Loucy (cell line): Measurements from ENCODE around the gene UNC45A.

Experiments
- H2AFZ ChIP-seq: fragments of 200-600 bp; sonication (generic); 2 replicates; pipeline ENCODE4 v1.6.0; 2016; ENCODE audit warnings: antibody characterized with exemption, mild to moderate bottlenecking, low read length, moderate library complexity
- H3F3A ChIP-seq: fragments of 200-600 bp; 2 replicates; pipeline ENCODE4 v1.6.0; 2016; ENCODE audit warnings: antibody characterized with exemption, low read depth, mild to moderate bottlenecking
- H3K27me3 ChIP-seq: fragments of 200-600 bp; sonication (generic); 2 replicates; pipeline ENCODE4 v1.6.1; 2014; ENCODE audit warnings: low read length, mild to moderate bottlenecking; ENCODE audit not compliant: insufficient read depth, poor library complexity, severe bottlenecking
- H3K36me3 ChIP-seq: fragments of 200-600 bp; sonication (generic); 2 replicates; pipeline ENCODE4 v1.6.1; 2016; ENCODE audit warnings: low read length; ENCODE audit not compliant: insufficient read depth
- H3K4me1 ChIP-seq: fragments of 200-600 bp; sonication (generic); 2 replicates; pipeline ENCODE4 v1.5.1; 2014; ENCODE audit warnings: low read length, mild to moderate bottlenecking; ENCODE audit not compliant: insufficient read depth, poor library complexity, severe bottlenecking
- H3K4me2 ChIP-seq: fragments of 200-600 bp; sonication (generic); 2 replicates; pipeline ENCODE4 v1.6.0; 2014; ENCODE audit warnings: antibody characterized with exemption, low read length, low read depth, mild to moderate bottlenecking; ENCODE audit not compliant: poor library complexity, severe bottlenecking
- H3K4me3 ChIP-seq: fragments of 200-600 bp; sonication (generic); 2 replicates; pipeline ENCODE4 v1.5.1; 2014; ENCODE audit warnings: low read length, mild to moderate bottlenecking, mixed read lengths; ENCODE audit not compliant: poor library complexity, severe bottlenecking
- H3K79me2 ChIP-seq: fragments of 200-600 bp; sonication (generic); 2 replicates; pipeline ENCODE4 v1.6.1; 2014; ENCODE audit warnings: low read length; ENCODE audit not compliant: insufficient read depth
- H3K9ac ChIP-seq: fragments of 200-600 bp; sonication (generic); 2 replicates; pipeline ENCODE4 v1.6.0; 2014; ENCODE audit warnings: mild to moderate bottlenecking, low read depth, low read length, moderate library complexity; ENCODE audit not compliant: poor library complexity, severe bottlenecking
- H3K9me2 ChIP-seq: fragments of 200-600 bp; sonication (generic); replicated peaks from 2 replicates; pipeline ENCODE4 v1.6.1; 2016; ENCODE audit warnings: low read depth, low read length, mixed read lengths
- H3K9me3 ChIP-seq: fragments of 200-600 bp; sonication (generic); 2 replicates; pipeline ENCODE4 v1.6.1; 2014; ENCODE audit warnings: mild to moderate bottlenecking, antibody characterized with exemption, low read length, low read depth; ENCODE audit not compliant: insufficient read depth
- H4K20me1 ChIP-seq: fragments of 200-600 bp; sonication (generic); 2 replicates; pipeline ENCODE4 v1.6.0; 2014; ENCODE audit warnings: antibody characterized with exemption, low read length, mild to moderate bottlenecking; ENCODE audit not compliant: insufficient read depth, poor library complexity, severe bottlenecking
- EZH2phosphoT487 ChIP-seq: fragments of 200-600 bp; IDR thresholded peaks from 2 replicates; pipeline ENCODE4 v1.6.1; 2018; ENCODE audit warnings: antibody characterized with exemption, mild to moderate bottlenecking, moderate library complexity, borderline replicate concordance
- TF ChIP-seq, protein P1 (sequence below): fragments of 200-600 bp; sonication (generic); conservative IDR thresholded peaks from 2 replicates; pipeline ENCODE4 v1.5.1; 2014; ENCODE audit warnings: mild to moderate bottlenecking, antibody characterized with exemption, low read length

UNC45A gene

DNA sequence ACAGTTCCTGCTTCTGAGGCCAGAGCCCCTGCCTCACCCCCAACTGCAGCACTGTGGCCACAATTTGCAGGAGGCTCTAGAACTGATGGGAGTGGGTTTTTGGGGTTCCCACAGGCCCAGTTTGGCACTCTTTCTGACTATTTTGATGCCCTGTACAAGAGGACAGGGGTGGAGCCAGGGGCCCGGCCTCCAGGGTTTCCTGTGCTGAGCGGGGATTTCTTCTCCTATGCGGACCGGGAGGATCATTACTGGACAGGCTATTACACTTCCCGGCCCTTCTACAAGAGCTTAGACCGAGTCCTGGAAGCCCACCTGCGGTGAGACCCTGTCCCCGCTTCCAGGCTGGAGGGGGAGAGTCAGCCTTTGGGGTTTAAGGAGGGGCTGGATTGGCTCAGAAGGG, 25.1 kb upstream of the UNC45A start:
- Histone ChIP-seq H3K4me1 (no peaks in the 10 kb centered on the region), H3K27me3 (no peaks in the 10 kb centered on the region), H3K4me3 (no peak overlapping the region), H3K79me2 (peaks cover 8% of the 10 kb centered on the region; the same call in 1 of the 2 replicates), H3K36me3 (peaks cover 21% of the 10 kb centered on the region; the same call in 1 of the 2 replicates), H4K20me1 (no peaks in the 10 kb centered on the region), H3K9me3 (no peaks in the 10 kb centered on the region), H3F3A (no peaks in the 10 kb centered on the region), H3K4me2 (no peak overlapping the region), H3K9ac (no peak overlapping the region), H3K9me2 (no peaks in the 10 kb centered on the region), H2AFZ (no peak overlapping the region)
- TF ChIP-seq, protein P1, sequence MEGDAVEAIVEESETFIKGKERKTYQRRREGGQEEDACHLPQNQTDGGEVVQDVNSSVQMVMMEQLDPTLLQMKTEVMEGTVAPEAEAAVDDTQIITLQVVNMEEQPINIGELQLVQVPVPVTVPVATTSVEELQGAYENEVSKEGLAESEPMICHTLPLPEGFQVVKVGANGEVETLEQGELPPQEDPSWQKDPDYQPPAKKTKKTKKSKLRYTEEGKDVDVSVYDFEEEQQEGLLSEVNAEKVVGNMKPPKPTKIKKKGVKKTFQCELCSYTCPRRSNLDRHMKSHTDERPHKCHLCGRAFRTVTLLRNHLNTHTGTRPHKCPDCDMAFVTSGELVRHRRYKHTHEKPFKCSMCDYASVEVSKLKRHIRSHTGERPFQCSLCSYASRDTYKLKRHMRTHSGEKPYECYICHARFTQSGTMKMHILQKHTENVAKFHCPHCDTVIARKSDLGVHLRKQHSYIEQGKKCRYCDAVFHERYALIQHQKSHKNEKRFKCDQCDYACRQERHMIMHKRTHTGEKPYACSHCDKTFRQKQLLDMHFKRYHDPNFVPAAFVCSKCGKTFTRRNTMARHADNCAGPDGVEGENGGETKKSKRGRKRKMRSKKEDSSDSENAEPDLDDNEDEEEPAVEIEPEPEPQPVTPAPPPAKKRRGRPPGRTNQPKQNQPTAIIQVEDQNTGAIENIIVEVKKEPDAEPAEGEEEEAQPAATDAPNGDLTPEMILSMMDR: no peak
- no peak for TF ChIP-seq EZH2phosphoT487

DNA sequence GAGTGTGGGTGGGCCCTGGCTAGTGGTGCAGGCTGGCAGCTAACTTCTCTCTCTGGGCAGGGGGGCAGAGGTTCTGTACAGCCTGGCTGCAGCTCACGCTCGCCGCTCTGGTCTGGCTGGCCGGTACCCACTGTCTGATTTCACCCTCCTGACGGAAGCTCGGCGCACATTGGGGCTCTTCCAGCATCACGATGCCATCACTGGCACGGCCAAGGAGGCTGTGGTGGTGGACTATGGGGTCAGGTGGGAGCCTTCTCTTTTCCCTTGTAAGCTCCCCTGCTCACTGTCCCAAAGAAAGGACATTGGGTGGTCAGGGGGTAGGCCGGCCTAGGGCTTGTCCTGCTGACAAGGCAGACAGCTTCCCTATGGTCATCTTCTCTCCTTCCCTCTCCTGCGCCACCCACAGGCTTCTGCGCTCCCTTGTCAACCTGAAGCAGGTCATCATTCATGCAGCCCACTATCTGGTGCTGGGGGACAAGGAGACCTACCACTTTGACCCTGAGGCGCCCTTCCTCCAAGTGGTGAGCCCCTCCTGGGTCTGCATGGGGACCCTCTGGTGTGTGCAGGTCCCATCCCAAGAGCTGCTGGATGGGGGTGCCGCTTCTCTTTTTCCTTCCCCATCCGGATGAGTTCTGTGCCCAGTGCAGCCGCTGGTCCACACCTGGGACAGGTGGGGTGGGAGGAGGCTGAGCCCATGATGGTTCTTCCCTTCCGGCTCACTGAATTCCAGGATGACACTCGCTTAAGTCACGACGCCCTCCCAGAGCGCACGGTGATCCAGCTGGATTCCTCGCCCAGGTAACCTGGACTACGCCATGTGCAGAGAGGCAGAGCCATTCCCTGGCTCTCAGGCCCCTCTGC, 24.4 kb upstream of the UNC45A start:
- no peaks in the 10 kb centered on the region for H3K27me3 ChIP-seq
- no peak overlapping the region for H3K4me3 ChIP-seq
- TF ChIP-seq, protein P1: no peak
- TF ChIP-seq EZH2phosphoT487: no peak
- no peak overlapping the region for H3K9ac ChIP-seq
- H3K4me1 ChIP-seq: no peaks in the 10 kb centered on the region
- no peaks in the 10 kb centered on the region for H3K9me3 ChIP-seq
- no peaks in the 10 kb centered on the region for H4K20me1 ChIP-seq
- H3K4me2 ChIP-seq: no peak overlapping the region
- peaks cover 21% of the 10 kb centered on the region; the same call in 1 of the 2 replicates for H3K36me3 ChIP-seq
- H2AFZ ChIP-seq: no peak overlapping the region
- 0 out of 2 replicates have a peak, but pooled peaks cover 2% of the 10 kb centered on the region for H3K79me2 ChIP-seq
- no peaks in the 10 kb centered on the region for H3K9me2 ChIP-seq
- H3F3A ChIP-seq: no peaks in the 10 kb centered on the region

DNA sequence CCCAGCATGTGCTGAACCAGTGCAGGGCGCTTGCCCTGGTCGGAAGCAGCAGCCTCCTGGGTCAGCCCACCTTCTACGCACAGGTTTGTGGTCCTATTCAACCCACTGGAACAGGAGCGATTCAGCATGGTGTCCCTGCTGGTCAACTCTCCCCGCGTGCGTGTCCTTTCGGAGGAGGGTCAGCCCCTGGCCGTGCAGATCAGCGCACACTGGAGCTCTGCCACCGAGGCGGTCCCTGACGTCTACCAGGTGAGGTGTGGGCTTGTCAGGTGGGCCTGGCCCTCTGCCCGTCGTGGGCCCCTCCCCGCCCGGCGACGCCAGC, 23.8 kb upstream of the UNC45A start:
- H3F3A ChIP-seq: no peaks in the 10 kb centered on the region
- H3K27me3 ChIP-seq: no peaks in the 10 kb centered on the region
- no peak overlapping the region for H2AFZ ChIP-seq
- TF ChIP-seq, protein P1: no peak
- TF ChIP-seq EZH2phosphoT487: no peak
- H3K4me1 ChIP-seq: no peaks in the 10 kb centered on the region
- no peaks in the 10 kb centered on the region for H3K9me2 ChIP-seq
- H3K4me3 ChIP-seq: no peak overlapping the region
- H3K9me3 ChIP-seq: no peaks in the 10 kb centered on the region
- no peaks in the 10 kb centered on the region for H3K79me2 ChIP-seq
- peaks cover 21% of the 10 kb centered on the region; the same call in 1 of the 2 replicates for H3K36me3 ChIP-seq
- H4K20me1 ChIP-seq: no peaks in the 10 kb centered on the region
- H3K4me2 ChIP-seq: no peak overlapping the region
- no peak overlapping the region for H3K9ac ChIP-seq
